ENCODE results near the gene RASEF.

DNA sequence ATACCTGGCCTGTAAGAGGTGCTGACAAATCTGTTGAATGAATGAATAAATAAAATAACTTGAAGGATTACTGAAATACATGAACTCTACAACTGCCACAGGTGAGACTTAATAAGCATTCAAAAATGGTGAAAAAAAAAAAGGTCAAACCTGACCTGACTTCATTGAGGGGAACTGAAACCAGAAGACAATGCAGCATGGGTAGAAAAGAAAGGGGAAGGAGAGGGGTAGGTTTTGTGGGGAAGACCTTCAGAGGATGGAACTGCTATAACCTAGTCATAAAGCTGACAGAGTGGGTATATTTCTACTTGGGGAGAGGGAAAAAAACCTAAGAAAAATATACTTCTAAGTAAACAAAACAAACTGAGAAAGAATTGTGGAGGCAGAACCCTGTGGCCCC is 56.6 kb downstream of the RASEF start:
- TF ChIP-seq, protein P1, sequence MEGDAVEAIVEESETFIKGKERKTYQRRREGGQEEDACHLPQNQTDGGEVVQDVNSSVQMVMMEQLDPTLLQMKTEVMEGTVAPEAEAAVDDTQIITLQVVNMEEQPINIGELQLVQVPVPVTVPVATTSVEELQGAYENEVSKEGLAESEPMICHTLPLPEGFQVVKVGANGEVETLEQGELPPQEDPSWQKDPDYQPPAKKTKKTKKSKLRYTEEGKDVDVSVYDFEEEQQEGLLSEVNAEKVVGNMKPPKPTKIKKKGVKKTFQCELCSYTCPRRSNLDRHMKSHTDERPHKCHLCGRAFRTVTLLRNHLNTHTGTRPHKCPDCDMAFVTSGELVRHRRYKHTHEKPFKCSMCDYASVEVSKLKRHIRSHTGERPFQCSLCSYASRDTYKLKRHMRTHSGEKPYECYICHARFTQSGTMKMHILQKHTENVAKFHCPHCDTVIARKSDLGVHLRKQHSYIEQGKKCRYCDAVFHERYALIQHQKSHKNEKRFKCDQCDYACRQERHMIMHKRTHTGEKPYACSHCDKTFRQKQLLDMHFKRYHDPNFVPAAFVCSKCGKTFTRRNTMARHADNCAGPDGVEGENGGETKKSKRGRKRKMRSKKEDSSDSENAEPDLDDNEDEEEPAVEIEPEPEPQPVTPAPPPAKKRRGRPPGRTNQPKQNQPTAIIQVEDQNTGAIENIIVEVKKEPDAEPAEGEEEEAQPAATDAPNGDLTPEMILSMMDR (IDR thresholded peaks at IDR 0.05), result no peak
- no peak for TF ChIP-seq POLR2A (IDR thresholded peaks at IDR 0.05)

All from uterus (tissue), 2 donors.